Measurements from ENCODE around the gene PHF11. TPM values are rescaled to one million over a fixed set of nuclear protein-coding genes. Genes with fewer than 3 reads are reported as not detected.

The PHF11 gene
- total RNA-seq, 1 experiment from 2014 or later: 15.7 TPM

GRCh38 chr13:49502954-49503353, 7.2 kb downstream of the PHF11 start:
- H3K27me3 ChIP-seq (ENCODE audit: control insufficient read depth, insufficient read depth, low read length): no peaks in the 10 kb centered on the region
- no peaks in the 10 kb centered on the region for H3K9me3 ChIP-seq (ENCODE audit: control insufficient read depth, insufficient read depth, low read depth, low read length)
- H3K27ac ChIP-seq (ENCODE audit: low read length): no peak overlapping the region
- H3K36me3 ChIP-seq (ENCODE audit: control insufficient read depth, insufficient read depth, low read length): no peaks in the 10 kb centered on the region
- no TSS peak for BruUV-seq (replicated peaks)
- ATAC-seq (no peak), DNase-seq (ENCODE audit: low read depth, low spot score) (no peak)
- no peaks in the 10 kb centered on the region for H3K4me1 ChIP-seq (ENCODE audit: control insufficient read depth, insufficient read depth, low read length)
- in situ Hi-C loops (cut with HindIII; ENCODE audit: low pct_unique_long_range_greater_than_20kb, low sequenced_read_pairs): no loop called here
- POLR2A ChIA-PET: interaction anchor here (0.7 kb wide), 1 partner anchor 29 kb away, joined by 3 read pairs; no protein-coding TSS in a partner anchor
- intact Hi-C loops (cut with micrococcal nuclease; ENCODE audit: unreplicated experiment): no loop called here
- H3K4me3 ChIP-seq (ENCODE audit: low read depth in 2 of 2, low read length in 2 of 2): no peak overlapping the region
- CTCF ChIA-PET: no interaction called here
- TF ChIP-seq REST (IDR thresholded peaks at IDR 0.05; ENCODE audit: insufficient read depth in 1 of 2, low read depth in 2 of 2, low read length in 1 of 2): no peak
- TF ChIP-seq TCF7L2 (IDR thresholded peaks at IDR 0.05; ENCODE audit: low read depth, low read length): no peak
- no peak for TF ChIP-seq CTCF (IDR thresholded peaks at IDR 0.05)
- TF ChIP-seq POLR2AphosphoS5 (IDR thresholded peaks at IDR 0.05; ENCODE audit: low read depth, low read length): no peak
- TF ChIP-seq SIN3A (IDR thresholded peaks at IDR 0.05; ENCODE audit: borderline replicate concordance, insufficient read depth, low read depth, low read length): no peak

GRCh38 chr13:49503951-49504350, 8.2 kb downstream of the PHF11 start:
- ATAC-seq: no peak
- Histone ChIP-seq H3K27me3 (ENCODE audit: control insufficient read depth, insufficient read depth, low read length) (no peaks in the 10 kb centered on the region), H3K4me1 (ENCODE audit: control insufficient read depth, insufficient read depth, low read length) (no peaks in the 10 kb centered on the region), H3K9me3 (ENCODE audit: control insufficient read depth, insufficient read depth, low read depth, low read length) (no peaks in the 10 kb centered on the region), H3K36me3 (ENCODE audit: control insufficient read depth, insufficient read depth, low read length) (no peaks in the 10 kb centered on the region), H3K27ac (ENCODE audit: low read length) (no peak overlapping the region), H3K4me3 (ENCODE audit: low read depth in 2 of 2, low read length in 2 of 2) (no peak overlapping the region)
- intact Hi-C loops (cut with micrococcal nuclease; ENCODE audit: unreplicated experiment) (no loop called here), in situ Hi-C loops (cut with HindIII; ENCODE audit: low pct_unique_long_range_greater_than_20kb, low sequenced_read_pairs) (no loop called here)
- POLR2A ChIA-PET: no interaction called here
- TF ChIP-seq TCF7L2 (IDR thresholded peaks at IDR 0.05; ENCODE audit: low read depth, low read length) (no peak), REST (IDR thresholded peaks at IDR 0.05; ENCODE audit: insufficient read depth in 1 of 2, low read depth in 2 of 2, low read length in 1 of 2) (no peak)
- BruUV-seq (replicated peaks): no TSS peak
- DNase-seq (ENCODE audit: low read depth, low spot score): no peak
- CTCF ChIA-PET: no interaction called here
